ENCODE results near the gene DUSP14.

GRCh38 chr17:37512442-37513068 is 22.9 kb downstream of the DUSP14 start:
- TF ChIP-seq POLR2A (IDR thresholded peaks at IDR 0.05) = no peak
- TF ChIP-seq POLR2AphosphoS5 (IDR thresholded peaks at IDR 0.05) = no peak
